Ishikawa (cell line): ENCODE data around the gene EBLN2.

Experiments
- CEBPB ChIP-seq: IDR thresholded peaks from 2 replicates; pipeline ENCODE4 v1.6.1; 2012
- CREB1 ChIP-seq: IDR thresholded peaks from 2 replicates; pipeline ENCODE4 v1.6.1; 2012; ENCODE audit warnings: low read depth
- EGR1 ChIP-seq: IDR thresholded peaks from 2 replicates; pipeline ENCODE4 v1.6.1; 2012
- EP300 ChIP-seq: IDR thresholded peaks from 2 replicates; pipeline ENCODE4 v1.6.1; 2012; ENCODE audit warnings: borderline replicate concordance
- FOXM1 ChIP-seq: IDR thresholded peaks from 2 replicates; pipeline ENCODE4 v1.6.1; 2012; ENCODE audit warnings: low read depth, borderline replicate concordance
- MAX ChIP-seq: IDR thresholded peaks from 2 replicates; pipeline ENCODE4 v1.6.1; 2012
- NFIC ChIP-seq: IDR thresholded peaks from 2 replicates; pipeline ENCODE4 v1.6.1; 2012
- RAD21 ChIP-seq: IDR thresholded peaks from 2 replicates; pipeline ENCODE4 v1.6.1; 2012; ENCODE audit warnings: low read depth
- REST ChIP-seq: IDR thresholded peaks from 2 replicates; pipeline ENCODE4 v1.6.1; 2012; ENCODE audit warnings: low read depth, mild to moderate bottlenecking
- TAF1 ChIP-seq: IDR thresholded peaks from 2 replicates; pipeline ENCODE4 v1.6.1; 2012; ENCODE audit warnings: low read depth, mild to moderate bottlenecking
- TCF12 ChIP-seq: IDR thresholded peaks from 2 replicates; pipeline ENCODE4 v1.6.1; 2012; ENCODE audit warnings: low read depth
- TEAD4 ChIP-seq: IDR thresholded peaks from 2 replicates; pipeline ENCODE4 v1.6.1; 2012
- USF1 ChIP-seq: IDR thresholded peaks from 2 replicates; pipeline ENCODE4 v1.6.1; 2012
- YY1 ChIP-seq: IDR thresholded peaks from 2 replicates; pipeline ENCODE4 v1.6.1; 2012; ENCODE audit warnings: low read depth
- ZBTB7A ChIP-seq: IDR thresholded peaks from 2 replicates; pipeline ENCODE4 v1.6.1; 2012; ENCODE audit warnings: low read depth

Gene EBLN2

GRCh38 chr3:73071952-73072351, 10.5 kb downstream of the EBLN2 start:
- TF ChIP-seq FOXM1 (no peak), YY1 (no peak), EP300 (no peak), CREB1 (no peak), TEAD4 (no peak)

GRCh38 chr3:73072634-73073033, 11.2 kb downstream of the EBLN2 start:
- no peak for TF ChIP-seq EGR1
- TF ChIP-seq ZBTB7A: no peak
- no peak for TF ChIP-seq YY1
- TF ChIP-seq FOXM1: no peak
- TF ChIP-seq REST: no peak
- no peak for TF ChIP-seq CREB1
- no peak for TF ChIP-seq CEBPB
- TF ChIP-seq TEAD4: no peak
- TF ChIP-seq EP300: no peak
- TF ChIP-seq NFIC: no peak
- no peak for TF ChIP-seq MAX
- TF ChIP-seq RAD21: no peak
- TF ChIP-seq TCF12: no peak
- no peak for TF ChIP-seq USF1
- no peak for TF ChIP-seq TAF1

- TF ChIP-seq CREB1 (no peak), YY1 (no peak), REST (no peak), ZBTB7A (no peak), TAF1 (no peak), TEAD4 (no peak), RAD21 (no peak), EP300 (no peak), EGR1 (no peak), CEBPB (no peak), USF1 (no peak), NFIC (no peak), FOXM1 (no peak), MAX (no peak), TCF12 (no peak)
Measured at GRCh38 chr3:73073091-73073707, 11.7 kb downstream of the EBLN2 start.

- no peak for TF ChIP-seq EP300
- TF ChIP-seq NFIC: no peak
- no peak for TF ChIP-seq MAX
- no peak for TF ChIP-seq EGR1
- no peak for TF ChIP-seq YY1
- TF ChIP-seq CEBPB: no peak
- TF ChIP-seq TEAD4: no peak
- TF ChIP-seq RAD21: no peak
- TF ChIP-seq TCF12: no peak
- TF ChIP-seq TAF1: no peak
- TF ChIP-seq USF1: no peak
- TF ChIP-seq ZBTB7A: no peak
- TF ChIP-seq CREB1: no peak
- no peak for TF ChIP-seq REST
- no peak for TF ChIP-seq FOXM1
Measured at GRCh38 chr3:73074781-73075180, 13.3 kb downstream of the EBLN2 start.
